Mucosa of gallbladder (tissue), 1 donor: ENCODE data around the gene ZBTB48. TPM values are rescaled to one million over a fixed set of nuclear protein-coding genes. Genes with fewer than 3 reads are reported as not detected.
A peak's percentile ranks its signal among the peaks of the same experiment; 100 is the strongest.
"Not testable (repeated sequence)": the region's sequence is repeated elsewhere in the genome, so short reads cannot be mapped to it uniquely, and the experiment has no call there.

Experiments used
- DNase-seq: peaks from one replicate; pipeline ENCODE4 v3.0.0-alpha.2; 2020; ENCODE audit warnings: low spot score
- total RNA-seq: library from RNA; stranded (reverse); gene quantifications from one replicate; pipeline ENCODE4 v1.2.1, GENCODE V29; 2021
- donor health status: DM: no; HTN: no; CAD: no.

Gene ZBTB48
- total RNA-seq, 1 donor from 2014 or later: 55.1 TPM

DNA sequence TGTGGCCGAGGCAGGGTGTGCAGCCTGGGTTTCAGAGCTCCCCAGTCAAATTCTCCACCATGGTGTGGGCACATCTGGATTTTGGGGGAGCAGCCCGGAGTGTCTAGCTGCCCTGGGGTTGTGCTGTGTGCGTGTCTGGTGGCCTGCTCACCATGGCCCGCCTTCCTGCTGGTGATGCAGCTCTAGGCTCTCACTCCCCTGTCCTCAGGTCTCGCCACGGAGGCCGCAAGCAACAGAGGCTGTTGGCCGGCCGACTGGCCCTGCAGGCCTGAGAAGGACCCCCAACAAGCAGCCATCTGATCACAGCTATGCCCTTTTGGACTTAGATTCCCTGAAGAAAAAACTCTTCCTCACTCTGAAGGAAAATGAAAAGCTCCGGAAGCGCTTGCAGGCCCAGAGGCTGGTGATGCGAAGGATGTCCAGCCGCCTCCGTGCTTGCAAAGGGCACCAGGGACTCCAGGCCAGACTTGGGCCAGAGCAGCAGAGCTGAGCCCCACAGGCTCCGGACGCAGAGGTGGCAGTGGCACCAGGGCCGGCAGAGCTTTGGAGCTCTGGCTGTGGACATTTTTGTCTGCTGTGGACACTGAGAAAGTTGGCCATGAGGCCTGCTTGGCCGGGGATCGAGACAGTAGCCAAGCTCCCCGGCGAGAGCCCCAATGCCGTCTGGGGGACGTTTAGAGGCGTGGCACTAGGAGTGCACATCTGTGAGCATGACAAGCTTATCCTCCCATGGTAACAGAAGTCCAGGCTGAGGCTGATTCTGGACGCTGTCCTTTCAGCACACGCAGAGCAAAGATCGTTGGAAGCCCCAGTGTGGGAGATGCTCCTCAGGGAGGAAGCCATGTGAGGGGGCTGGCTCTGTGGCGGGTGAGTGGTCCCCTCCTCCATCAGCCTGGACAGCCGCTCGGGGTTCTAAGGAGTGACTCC is 53.1 kb downstream of the ZBTB48 start:
- DNase-seq: no peak

DNA sequence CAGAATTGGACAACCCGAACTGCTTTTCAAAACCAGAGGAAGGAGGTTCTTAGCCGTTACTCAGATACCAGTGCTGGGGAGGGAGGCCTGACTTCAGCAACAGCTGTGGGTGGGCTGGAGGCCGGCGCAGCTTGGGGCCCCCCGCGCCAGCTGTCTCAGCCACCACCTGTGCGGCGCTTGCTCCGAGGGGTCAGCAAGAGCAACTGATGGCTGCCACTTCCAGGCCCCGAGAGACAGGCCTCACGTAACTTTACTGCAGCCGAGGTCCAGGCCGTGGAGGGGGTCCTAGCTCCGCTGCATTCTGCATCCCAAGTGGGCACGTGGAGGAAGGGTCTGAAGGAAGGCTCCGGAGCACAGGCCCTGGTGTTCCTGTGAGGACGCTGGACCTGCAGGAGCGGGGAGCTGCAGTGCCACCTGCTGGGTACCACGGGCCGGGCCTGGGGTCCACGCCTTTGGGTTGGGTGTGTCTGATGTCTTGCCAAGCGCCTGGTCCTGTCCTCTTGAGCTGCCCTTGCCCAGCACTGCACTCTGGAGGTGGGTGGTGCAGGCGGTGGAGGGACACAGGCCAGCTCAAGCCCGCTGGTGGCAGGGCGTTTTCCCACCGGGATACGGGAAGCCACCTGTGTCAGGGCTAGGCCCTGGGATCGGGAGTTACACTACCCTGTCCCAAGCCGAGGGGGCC is 54.7 kb downstream of the ZBTB48 start:
- peak; percentile 42 for DNase-seq

DNA sequence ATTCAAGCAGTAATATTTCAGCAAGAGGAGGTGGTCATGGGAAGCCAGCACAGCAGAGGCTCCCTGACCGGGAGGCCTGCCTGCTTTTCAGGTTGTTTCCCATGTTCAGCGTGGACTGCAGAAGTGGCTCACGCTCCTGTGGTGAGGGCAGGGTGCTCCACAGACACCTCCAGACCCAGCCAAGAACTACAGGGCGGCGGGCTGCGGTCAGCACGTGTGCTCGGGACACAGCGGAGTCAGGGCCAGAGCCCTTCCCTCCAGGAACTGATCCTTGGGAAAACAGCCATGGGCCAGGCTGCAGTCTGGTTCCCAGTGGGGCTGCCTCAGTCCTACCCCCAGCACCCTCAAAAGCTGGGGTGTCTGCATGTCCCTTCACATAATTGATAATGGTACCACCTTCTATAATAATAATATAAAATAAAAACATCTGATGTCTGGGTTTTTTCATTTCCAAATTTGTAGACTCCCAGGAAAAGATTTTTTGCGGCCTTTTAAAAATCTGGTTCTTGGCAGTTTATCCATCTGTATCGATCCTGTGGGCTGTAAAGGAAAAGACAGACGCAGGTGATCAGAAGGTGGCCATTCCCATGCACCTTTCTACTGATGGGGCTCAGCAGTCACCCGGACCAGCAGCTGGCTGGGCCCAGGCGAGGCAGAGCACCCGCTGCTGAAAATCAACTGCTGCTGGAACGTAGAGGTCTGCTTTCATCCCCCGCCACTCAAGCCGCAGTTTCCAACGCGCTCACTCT is 55.5 kb downstream of the ZBTB48 start:
- DNase-seq: no peak

DNA sequence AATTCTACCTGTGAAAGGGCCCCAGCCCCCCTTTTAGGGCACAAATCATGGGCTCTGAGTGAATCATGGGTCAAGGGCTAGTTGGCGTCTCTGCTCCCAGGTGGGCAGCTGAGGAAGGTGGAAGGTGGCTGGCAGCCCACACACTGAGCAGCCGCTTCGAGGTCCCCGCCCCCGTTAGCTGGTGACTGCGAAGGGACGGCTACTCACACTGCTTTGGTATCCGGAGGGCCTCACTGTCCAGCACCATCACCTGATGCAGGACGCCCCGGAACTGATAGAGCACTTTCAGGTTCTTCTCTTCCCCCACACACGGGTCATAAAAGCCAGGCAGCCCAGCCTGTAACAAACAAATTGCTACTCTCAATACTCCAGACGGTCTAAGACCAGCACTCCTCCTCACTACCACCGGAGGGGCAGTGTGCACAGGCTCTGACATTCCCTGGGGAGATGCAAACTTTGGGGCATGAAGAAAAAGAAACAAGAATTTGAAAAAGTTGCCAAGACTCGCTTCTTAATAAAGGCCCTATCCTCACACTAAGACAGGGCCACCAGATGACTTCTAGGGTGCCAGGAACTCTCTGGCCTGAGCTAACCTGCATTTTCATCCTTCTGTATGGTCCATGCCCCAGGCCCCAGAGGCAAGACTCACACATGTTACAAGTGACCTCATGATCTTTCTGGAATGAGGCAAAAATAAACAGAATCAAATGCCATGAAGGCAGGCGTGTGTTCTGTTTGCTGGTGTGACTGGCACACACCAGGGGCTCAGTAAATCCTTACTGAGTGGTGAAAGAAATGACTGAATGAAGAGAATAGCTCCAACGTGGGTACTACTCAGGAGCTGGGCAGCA is 56.3 kb downstream of the ZBTB48 start:
- no peak for DNase-seq

DNA sequence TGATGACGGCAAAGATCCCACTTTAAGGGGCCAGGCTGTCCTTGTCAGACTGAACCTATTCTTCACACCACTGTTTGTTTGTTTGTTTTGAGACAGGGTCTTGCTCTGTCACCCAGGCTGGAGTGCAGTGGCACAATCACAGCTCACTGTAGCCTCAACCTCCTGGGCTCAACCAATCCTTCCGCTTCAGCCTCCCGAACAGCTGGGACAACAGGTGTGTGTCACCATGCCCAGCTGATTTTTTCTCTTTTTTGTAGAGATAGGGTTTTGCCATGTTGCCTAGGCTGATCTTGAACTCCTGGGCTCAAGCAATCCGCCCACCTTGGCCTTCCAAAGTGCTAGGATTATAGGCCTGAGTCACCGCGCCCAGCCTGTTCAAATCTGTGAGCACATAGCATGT is 57.0 kb downstream of the ZBTB48 start:
- DNase-seq: not testable (repeated sequence)

DNA sequence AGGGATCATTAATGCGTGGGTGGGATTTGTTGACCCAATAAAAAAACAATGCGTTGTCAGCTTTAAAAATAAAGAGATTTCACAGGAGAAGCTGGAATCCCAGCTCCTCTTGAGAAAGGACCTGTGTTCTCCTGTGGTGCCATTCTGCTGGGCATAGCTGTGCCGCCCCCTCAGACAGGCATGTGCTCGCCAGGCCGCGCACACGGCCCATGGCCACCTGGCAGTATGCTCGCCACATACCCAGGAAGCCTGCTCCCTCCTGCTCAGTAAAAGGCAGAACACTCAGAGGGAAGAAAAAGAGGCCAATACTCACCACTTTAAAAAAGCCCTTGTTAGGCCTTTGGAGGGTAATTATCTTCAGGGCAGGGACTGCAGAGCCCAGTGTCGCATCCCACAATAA is 58.0 kb downstream of the ZBTB48 start:
- DNase-seq: no peak

DNA sequence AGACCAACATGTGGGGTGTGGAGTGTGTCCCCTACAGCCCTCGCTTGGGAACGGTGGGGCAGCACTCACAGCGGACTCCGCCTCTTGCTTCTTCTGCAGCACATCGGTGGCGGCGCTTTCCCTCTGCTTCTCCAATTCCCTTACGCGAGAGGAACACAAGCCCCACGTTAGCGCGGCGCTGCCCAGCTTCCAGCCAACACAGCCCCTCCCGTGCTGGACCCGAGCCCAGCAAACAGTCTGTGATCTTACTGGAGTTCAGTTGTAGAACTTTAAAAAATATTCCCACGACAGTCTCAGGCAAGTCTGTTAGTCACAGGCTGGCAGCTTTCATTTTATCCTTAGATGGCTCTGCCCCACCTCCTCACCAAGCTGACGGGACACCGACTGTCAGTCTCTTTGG is 58.4 kb downstream of the ZBTB48 start:
- DNase-seq: peak; percentile 77

Other genes starting within 250 kb of the ZBTB48 start
- 21.4 TPM for gene ACOT7, start 186.2 kb upstream of the ZBTB48 start, total RNA-seq
- 0.09 TPM for gene HES2, start 160.1 kb upstream of the ZBTB48 start, total RNA-seq
- 3.1 TPM for gene ESPN, start 155.2 kb upstream of the ZBTB48 start, total RNA-seq
- gene TNFRSF25, start 113.8 kb upstream of the ZBTB48 start, total RNA-seq: 20.6 TPM
- 18.5 TPM for gene PLEKHG5, start 88.3 kb upstream of the ZBTB48 start, total RNA-seq
- gene NOL9, start 25.5 kb upstream of the ZBTB48 start, total RNA-seq: 24.2 TPM
- gene TAS1R1, start 24.7 kb upstream of the ZBTB48 start, total RNA-seq: 0.49 TPM
- gene KLHL21, start 22.9 kb downstream of the ZBTB48 start, total RNA-seq: 42.4 TPM
- gene PHF13, start 33.7 kb downstream of the ZBTB48 start, total RNA-seq: 15.1 TPM
- 25.2 TPM for gene THAP3, start 44.9 kb downstream of the ZBTB48 start, total RNA-seq
- 45.6 TPM for gene DNAJC11, start 121.8 kb downstream of the ZBTB48 start, total RNA-seq
- 67.9 TPM for gene CAMTA1, start 205.5 kb downstream of the ZBTB48 start, total RNA-seq